ENCODE measurements around the gene FOXRED2.

DNA sequence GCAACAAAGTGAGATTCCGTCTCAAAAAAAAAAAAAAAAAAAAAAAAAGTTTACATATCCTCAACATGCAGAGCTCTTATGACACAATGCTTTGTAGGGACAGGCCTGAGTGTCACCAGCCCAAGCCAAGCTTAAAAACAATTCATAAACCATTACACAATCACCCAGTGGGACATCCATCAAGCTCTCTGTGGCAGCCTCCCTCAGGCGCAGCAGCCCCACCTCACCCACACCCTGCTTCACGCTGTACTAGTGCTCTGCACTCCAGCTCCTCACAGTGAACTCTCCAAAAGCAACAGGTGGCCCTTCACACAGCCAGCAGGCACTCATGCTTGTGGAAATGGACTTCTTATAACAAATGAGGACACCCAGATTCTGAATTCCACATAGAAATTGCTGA is 3.5 kb upstream of the FOXRED2 start:
- peak; percentile 17; the same call in 1 of the 2 replicates for TF ChIP-seq POLR2A (IDR thresholded peaks at IDR 0.05; ENCODE audit: low read depth, low read length)
- peak; percentile 47; the same call in 1 of the 2 replicates for TF ChIP-seq POLR2AphosphoS5 (IDR thresholded peaks at IDR 0.05; ENCODE audit: low read depth, low read length)

All from GM12891 (cell line).